HuH-7.5 (cell line): Measurements from ENCODE around the gene OOSP4B.
"Not testable (repeated sequence)": the region's sequence is repeated elsewhere in the genome, so short reads cannot be mapped to it uniquely, and the experiment has no call there.

ENCODE experiments used
- DNase-seq: peaks from one replicate; pipeline ENCODE4 v3.0.0; 2011; ENCODE audit warnings: low spot score

OOSP4B gene

GRCh38 chr11:60059521-60060240, 42.7 kb downstream of the OOSP4B start:
- no peak for DNase-seq

- DNase-seq: no peak
These were observed 47.1 kb downstream of the OOSP4B start for GRCh38 chr11:60064111-60064510.

GRCh38 chr11:60065801-60066200, 48.8 kb downstream of the OOSP4B start:
- no peak for DNase-seq

GRCh38 chr11:60069450-60069849, 52.5 kb downstream of the OOSP4B start:
- no peak for DNase-seq

- not testable (repeated sequence) for DNase-seq
These were observed 54.7 kb downstream of the OOSP4B start for GRCh38 chr11:60071644-60072043.

- no peak for DNase-seq
These were observed 60.3 kb downstream of the OOSP4B start for GRCh38 chr11:60077216-60077817.

- no peak for DNase-seq
These were observed 61.0 kb downstream of the OOSP4B start for GRCh38 chr11:60077981-60078380.

GRCh38 chr11:60078745-60079144, 61.8 kb downstream of the OOSP4B start:
- no peak for DNase-seq

- no peak for DNase-seq
These were observed 63.6 kb downstream of the OOSP4B start for GRCh38 chr11:60080535-60080934.
